Limb (tissue), 2 donors: ENCODE measurements around the gene RNU6-9.
"Not testable (repeated sequence)": the region's sequence is repeated elsewhere in the genome, so short reads cannot be mapped to it uniquely, and the experiment has no call there.

Experiments used
- DNase-seq, 2 donors: peaks; one replicate each; pipeline ENCODE4 v3.0.0-alpha.2; 2016; ENCODE audit errors: extremely low spot score in 2 of 2

RNU6-9 gene

DNA sequence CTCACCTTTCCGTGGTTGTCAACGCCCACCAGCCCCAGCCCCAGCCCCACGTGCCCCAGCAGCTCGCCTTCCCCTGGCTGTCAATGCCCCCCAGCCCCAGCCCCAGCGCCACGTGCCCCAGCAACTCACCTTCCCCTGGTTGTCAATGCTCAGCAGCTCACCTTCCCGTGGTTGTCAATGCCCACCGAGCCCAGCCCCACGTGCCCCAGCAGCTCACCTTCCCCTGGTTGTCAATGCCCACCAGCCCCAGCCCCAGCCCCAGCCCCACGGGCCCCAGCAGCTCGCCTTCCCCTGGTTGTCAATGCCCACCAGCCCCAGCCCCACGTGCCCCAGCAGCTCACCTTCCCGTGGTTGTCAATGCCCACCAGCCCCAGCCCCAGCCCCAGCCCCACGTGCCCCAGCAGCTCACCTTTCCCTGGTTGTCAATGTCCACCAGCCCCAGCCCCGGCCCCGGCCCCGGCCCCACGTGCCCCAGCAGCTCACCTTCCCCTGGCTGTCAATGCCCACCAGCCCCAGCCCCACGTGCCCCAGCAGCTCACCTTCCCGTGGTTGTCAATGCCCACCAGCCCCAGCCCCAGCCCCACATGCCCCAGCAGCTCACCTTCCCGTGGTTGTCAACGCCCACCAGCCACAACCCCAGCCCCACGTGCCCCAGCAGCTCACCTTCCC is 15.2 kb upstream of the RNU6-9 start:
- DNase-seq, result not testable (repeated sequence)

DNA sequence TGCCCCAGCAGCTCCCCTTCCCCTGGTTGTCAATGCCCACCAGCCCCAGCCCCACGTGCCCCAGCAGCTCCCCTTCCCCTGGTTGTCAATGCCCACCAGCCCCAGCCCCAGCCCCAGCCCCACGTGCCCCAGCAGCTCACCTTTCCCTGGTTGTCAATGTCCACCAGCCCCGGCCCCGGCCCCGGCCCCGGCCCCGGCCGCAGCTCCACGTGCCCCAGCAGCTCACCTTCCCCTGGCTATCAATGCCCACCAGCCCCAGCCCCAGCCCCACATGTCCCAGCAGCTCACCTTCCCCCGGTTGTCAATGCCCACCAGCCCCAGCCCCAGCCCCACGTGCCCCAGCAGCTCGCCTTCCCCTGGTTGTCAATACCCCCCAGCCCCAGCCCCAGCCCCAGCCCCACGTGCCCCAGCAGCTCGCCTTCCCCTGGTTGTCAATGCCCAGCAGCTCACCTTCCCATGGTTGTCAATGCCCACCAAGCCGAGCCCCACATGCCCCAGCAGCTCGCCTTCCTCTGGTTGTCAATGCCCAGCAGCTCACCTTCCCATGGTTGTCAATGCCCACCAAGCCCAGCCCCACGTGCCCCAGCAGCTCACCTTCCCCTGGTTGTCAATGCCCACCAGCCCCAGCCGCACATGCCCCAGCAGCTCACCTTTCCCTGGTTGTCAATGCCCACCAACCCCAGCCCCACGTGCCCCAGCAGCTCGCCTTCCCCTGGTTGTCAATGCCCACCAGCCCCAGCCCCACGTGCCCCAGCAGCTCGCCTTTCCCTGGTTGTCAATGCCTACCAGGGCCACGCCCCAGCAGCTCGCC is 14.3 kb upstream of the RNU6-9 start:
- not testable (repeated sequence) for DNase-seq

DNA sequence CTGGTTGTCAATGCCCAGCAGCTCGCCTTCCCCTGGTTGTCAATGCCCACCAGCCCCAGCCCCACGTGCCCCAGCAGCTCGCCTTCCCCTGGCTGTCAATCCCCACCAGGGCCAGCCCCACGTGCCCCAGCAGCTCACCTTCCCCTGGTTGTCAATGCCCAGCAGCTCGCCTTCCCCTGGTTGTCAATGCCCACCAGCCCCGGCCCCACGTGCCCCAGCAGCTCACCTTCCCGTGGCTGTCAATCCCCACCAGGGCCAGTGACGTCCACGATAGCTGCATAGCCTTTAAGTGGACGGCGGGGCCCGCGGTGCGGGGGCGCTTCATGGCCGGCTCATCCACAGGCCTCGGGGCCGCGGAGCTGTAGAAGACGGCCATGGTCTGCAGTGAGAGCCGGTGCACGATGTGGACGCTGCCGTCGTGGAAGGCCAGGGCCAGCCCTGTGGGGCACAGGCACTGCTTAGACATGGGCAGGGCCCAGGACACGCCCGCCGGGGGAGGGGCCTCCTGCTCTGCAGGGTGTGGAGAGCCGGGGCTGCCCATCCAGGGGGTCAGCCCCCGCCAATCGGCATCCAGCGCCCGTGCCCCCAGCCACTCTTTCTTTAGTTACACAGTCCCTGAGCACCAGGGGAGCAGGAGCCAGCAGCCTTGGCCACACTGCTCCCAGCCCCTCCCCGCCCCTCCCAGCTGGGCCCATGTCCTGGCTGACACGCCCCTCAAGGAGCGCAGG is 13.4 kb upstream of the RNU6-9 start:
- DNase-seq, result no peak

DNA sequence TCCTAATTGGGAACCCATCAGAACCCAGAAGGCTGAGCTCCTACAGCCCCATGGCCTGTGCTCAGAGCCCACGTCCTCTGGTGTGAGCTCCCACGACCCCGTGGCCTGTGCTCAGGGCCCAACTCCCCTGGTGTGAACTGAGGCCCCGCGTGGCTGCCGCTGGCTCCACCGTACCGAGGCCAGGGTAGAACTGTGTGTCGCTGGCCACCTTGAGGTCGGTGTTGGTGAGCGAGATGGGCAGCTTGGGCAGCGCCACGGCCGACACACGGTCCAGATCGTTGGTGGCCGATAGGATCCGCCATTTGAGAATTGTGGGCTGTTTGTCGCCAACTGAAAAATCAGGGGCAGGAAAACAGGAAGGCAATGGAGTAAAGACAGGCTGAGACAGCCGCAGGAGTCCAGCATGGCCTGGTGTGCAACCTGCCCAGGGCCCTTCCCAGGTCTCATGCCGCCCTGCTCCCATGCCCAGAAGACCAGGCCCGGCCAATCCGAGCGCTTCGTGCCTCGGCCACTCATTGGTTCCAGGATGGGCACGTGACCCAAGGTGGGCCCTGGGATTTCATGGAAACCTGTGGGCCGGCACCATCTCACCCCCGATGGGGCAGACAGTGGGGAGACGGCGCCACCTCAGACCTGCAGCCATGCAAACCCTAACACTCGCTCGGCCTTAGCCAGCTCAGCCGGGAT is 11.8 kb upstream of the RNU6-9 start:
- no peak for DNase-seq

DNA sequence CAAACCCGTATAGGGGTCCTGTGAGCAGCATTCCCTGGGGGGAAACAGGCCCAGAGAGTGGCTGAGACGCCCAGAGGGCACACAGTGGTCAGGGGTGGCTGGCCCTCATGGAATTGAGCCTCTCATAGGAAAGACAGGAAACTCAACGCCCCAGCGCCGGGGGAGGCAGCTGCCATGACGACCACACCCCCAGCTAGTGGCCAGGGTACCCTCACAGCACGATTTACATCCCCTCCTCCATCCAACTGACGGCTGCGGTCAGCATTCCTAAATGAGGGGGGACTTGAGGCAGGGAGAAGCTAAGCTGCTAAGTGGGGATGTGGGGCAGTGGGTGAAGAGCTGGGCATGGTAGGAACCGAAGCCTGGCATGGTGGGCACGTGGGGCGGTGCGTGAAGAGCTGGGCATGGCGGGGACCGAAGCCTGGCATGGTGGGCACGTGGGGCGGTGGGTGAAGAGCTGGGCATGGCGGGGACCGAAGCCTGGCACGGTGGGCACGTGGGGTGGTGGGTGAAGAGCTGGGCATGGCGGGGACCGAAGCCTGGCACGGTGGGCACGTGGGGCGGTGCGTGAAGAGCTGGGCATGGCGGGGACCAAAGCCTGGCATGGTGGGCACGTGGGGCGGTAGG is 10.3 kb upstream of the RNU6-9 start:
- no peak for DNase-seq

DNA sequence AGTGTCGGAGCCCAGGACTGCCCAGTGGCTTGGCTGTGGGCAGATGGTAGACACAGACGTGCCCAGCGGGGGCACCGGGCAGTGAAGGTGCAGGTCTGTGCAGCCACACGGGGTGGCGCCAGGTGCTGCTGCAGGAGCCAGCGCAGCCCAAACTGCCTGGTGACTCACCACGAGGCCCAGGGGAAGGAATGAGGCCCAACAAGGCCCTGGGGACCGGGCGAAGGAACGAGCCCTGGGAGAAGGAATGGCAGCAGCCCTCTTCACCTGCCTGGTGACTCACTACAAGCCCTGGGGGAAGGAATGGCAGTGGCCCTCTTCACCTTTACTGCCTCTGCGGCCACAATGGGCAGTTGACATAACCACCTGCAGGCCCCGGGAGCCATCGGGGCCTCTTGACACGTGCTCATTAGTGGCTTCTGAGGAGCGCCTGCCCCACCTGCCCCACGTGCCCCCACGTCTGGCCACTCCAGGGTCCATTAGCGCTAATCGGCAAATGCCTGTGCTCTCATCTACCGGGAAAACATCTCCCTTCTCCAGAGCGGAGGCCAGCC is 9.5 kb upstream of the RNU6-9 start:
- no peak for DNase-seq

DNA sequence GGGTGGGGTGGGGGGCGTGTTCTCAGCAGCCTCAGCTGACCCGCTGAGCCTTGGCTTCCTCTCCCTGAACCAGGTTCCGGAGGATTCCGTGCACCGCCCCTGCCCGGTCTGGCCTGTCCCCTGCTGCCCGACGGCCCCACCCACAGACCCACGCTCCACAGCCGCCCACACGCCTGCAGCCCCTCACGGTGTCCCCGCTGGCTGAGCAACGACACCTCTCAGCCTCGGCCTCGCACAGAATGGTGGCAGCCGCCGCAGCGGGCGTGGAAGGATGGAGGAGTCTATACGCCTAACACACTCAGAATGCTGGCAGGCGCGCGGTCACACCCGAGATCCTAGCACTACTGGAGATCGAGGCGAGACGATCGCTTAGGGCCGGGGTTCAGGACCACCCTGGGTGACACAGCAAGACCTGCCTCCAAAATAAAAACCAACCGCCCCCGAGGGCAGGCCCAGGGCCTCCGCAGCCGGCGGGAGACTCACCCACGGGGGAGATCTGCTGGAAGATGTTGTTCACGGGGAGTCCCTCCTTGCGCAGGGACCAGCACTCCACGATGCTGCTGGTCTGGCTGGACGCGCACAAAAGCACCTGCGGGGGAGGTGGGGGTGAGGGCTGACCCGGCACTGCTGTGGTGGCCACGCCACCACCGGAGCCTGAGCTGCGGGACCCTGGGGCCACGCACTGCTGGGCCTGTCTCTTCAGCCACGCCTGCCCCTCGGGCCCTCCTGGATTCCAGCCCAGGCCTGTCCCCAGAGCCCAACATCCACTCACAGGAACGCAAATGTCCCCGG is 8.7 kb upstream of the RNU6-9 start:
- no peak for DNase-seq

DNA sequence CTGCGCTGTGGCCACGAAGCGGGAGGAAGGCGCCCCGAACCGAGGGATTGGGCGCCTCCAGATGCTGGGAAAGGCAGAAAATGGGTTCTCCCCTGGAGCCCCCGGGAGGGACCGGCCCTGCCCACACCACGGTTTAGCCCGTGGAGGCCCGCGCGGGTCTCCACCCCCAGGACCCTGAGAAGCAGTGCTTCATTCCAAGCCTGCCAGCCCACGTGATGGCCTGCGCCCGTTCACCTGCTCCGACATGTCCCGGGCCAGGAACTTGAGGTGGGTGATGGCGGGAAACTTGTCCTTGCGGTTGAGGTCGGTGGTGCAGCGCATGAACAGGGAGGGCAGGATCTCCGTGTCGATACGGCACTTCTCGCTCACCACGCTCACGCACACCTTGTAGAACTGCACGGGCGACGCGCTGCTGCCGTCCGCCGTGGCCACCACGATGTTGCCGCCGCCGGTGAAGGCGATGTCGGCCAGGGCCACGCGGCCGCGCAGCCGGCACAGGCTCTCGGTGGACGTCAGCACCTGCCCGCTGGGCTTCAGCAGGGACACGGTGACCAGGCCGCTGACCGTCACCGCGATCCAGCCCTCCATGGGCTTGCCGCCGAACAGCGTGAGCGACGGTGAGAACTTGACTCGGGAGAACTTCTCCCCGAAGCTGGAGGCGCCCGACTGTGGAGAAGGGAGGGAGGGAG is 7.6 kb upstream of the RNU6-9 start:
- DNase-seq, result no peak

DNA sequence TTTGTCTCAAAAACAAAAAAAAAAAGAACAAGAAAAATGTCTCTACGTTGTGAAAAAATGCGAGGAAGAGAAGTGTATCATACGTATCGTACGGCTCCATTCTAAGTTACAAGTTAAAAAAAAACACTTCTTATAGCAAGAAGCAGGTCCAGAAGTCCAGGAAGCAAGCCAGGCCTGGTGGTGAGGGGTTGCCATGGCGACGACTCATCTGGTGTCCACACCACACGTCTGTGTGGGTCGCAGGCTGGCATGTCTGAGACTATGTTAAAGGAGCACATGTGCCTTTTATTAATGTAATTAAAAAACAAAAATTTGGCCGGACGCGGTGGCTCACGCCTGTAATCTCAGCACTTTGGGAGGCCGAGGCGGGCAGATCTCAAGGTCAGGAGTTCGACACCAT is 6.2 kb upstream of the RNU6-9 start:
- DNase-seq, result no peak

DNA sequence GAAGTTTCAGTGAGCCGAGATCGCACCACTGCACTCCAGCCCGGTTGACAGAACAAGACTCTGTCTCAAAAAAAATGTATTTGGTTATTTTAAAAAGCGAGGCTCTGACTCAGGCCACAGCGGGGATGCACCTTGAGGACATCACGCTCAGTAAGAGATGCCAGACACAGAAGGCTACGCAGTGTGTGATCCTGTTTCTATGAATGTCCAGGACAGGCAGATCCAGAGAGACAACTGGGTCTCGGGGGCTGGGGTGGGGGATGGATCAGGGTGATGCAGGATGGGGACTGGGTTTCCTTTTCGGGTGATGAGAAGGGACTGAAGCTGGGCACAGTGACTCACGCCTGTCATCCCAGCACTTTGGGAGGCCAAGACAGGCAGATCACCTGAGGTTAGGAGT is 5.7 kb upstream of the RNU6-9 start:
- DNase-seq, result no peak

DNA sequence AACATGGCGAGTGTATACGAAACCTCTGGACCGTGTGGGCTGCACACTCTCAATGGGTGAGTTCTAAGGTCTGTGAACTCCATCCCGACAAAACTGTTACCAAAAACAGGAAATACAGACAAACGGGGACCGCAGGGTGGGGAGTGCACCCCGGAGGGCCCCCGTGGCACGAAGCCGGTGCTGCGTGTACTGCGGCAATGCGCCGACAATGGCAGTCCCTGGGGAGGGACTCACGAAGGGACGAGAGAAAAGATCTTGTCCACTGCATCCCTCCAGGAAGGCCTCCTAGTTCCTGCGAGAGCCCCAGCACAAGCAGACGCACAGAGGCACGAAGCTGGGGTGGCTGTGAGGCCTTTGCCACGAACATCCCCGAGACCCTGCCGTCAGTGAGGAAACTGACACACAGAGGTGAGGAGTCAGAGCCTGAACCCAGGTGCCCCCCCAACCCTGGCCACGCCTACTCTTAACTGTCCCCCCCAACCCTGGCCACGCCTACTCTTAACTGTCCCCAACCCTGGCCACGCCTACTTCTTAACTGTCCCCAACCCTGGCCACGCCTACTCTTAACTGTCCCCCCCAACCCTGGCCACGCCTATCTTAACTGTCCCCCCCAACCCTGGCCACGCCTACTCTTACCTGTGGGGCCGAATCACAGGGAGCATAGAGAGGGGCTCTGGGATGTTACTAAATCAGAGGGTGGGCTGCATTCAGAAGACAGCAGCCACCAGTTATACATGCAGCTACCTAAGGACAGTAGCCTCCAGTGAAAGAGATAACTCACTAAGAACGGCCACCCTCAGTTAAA is 4.5 kb upstream of the RNU6-9 start:
- no peak for DNase-seq

DNA sequence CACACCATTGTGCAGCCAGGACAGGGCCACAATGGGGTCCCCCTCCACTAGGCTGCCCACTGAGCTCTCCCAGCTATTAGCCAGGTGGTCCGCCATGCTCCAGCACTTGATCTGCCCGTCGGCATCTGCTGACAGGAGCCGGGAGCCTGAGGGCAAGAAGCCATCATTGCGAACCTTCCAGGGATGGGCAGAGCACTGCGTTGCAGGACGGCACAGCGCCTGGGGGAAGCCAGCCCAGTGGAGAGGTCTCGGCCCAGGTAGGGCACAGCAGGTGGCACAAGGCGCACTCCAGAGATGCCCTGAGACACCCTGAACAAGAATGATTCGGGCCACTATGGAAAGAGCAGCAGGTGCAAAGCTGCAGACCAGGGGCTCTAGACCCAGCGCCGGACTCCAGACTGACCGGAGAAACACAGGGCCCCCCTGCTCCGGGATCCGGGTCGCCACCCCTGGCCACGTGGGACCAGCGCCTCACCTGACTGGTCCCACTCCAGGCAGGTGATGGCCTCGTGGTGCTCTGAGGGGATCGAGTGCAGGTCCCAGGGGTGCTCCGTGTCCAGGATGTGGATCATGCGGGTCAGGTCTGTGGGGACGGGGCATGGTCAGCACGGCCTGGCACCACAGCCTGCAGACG is 3.5 kb upstream of the RNU6-9 start:
- DNase-seq, result no peak

DNA sequence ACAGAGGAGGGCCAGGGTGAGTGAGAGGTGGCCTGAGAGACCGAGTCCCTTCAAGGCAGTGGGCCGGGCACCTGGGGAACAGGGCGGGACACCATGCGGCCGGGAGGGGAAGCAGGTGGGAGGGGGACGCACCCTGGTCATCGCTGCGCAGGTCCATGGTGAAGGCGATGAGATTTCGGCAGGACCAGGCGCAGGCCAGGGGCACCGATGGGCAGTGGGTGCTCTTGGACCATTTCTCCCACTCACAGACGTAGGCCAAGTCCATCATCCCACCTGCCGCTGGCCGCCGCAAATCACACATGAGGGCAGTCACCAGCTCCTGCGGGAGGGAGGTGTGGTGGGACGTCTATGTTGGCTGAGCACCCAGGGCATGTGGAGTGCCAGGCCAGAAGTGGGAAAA is 2.5 kb upstream of the RNU6-9 start:
- no peak for DNase-seq

DNA sequence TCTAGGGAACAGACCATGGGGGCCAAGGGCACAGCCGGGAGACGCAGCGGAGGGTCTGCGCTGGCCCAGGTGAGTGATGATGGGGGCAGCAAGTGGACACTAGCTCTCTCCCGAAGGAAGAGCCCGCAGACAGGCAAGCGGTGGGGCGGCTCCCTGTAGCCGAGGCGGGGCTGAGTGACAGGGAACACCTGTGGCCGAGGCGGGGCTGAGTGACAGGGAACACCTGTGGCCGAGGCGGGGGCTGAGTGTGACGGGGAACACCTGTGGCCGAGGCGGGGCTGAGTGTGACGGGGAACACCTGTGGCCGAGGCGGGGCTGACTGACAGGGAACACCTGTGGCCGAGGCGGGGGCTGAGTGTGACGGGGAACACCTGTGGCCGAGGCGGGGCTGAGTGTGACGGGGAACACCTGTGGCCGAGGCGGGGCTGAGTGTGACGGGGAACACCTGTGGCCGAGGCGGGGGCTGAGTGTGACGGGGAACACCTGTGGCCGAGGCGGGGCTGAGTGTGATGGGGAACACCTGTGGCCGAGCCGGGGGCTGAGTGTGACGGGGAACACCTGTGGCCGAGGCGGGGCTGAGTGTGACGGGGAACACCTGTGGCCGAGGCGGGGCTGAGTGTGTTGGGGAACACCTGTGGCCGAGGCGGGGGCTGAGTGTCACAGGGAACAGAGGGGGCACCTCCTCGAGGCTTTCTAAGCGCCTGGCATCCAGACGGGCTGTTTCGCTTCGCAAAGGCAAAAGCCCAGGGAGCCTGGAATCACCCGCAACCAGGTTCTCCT is 1.7 kb upstream of the RNU6-9 start:
- DNase-seq, result not testable (repeated sequence)

DNA sequence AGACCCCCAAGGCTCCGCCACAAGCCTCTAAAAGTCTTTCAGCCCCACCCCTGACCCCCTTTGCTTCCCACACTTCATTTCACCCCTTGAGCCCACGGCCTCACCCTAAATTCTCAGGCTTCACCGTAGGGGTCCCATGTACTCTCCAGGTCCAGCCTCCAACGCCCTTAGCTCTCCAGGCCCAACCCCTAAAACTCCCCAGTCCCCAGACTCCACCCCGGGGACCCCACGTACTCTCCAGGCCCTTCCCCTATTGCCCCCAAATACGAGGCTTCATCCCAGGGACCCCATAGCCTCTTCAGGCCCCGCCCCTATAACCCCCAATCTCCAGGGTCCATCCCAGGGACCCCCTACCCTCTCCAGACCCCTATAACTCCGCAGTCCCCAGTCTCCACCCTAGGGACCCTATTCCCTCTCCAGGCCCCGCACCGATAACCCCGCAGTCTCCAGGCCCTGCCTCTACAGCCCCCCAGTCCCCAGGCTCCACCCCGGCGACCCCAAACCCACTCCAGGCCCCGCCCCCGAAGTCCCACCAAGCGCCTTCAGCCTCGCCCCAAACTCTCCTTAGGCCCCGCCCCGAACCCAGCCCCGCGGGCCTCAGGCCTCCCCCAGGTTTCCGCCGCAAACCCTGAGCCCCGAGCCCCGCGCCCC is 916 bp upstream of the RNU6-9 start:
- DNase-seq, result no peak

DNA sequence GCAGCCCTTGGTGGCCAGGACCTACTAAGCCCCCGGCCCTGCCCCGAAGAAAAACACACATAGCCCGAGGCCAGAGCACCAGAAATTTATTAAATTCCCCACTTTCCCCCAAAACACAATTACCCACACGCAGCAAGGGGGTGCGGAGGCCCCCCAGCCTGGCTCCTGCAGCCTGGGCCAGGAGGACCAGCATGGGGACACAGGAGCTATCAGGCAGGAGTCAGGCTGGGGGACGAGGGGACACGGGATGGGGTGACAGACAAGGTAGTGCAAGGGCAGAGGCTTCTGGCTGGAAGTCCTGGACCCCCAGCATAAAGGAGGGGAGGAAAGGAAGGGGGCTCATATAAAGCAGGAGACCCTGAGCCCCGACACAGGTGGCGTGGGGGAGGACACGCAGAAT is 3.1 kb downstream of the RNU6-9 start:
- no peak for DNase-seq

DNA sequence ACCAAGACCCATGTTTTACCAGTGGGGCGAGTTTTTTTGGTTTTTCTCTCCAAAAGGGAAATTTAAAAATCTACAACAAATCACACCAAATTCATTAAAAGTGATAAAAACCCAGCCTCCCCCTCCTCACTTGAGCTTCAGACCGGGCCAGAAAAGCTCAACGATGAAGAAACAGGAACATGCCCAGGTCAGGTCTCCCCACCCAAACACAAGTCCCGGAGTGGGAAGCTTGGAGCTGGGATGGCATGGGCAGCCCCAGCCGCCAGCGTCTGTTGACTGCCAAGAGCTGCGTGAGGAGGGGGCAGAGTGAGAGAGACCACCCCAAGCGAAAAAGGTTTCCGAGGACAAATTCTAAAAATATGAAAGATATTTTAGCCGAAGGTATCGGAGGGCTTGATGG is 3.7 kb downstream of the RNU6-9 start:
- no peak for DNase-seq
